ENCODE data around the gene EML4. TPM values are rescaled to one million over a fixed set of nuclear protein-coding genes. Genes with fewer than 3 reads are reported as not detected.

Gene EML4
- total and polyA plus RNA-seq, 2 of the 13 experiments (the other 11 are each of a cell fraction or from before 2014, with no cell fraction given) = 243 to 476 TPM

DNA sequence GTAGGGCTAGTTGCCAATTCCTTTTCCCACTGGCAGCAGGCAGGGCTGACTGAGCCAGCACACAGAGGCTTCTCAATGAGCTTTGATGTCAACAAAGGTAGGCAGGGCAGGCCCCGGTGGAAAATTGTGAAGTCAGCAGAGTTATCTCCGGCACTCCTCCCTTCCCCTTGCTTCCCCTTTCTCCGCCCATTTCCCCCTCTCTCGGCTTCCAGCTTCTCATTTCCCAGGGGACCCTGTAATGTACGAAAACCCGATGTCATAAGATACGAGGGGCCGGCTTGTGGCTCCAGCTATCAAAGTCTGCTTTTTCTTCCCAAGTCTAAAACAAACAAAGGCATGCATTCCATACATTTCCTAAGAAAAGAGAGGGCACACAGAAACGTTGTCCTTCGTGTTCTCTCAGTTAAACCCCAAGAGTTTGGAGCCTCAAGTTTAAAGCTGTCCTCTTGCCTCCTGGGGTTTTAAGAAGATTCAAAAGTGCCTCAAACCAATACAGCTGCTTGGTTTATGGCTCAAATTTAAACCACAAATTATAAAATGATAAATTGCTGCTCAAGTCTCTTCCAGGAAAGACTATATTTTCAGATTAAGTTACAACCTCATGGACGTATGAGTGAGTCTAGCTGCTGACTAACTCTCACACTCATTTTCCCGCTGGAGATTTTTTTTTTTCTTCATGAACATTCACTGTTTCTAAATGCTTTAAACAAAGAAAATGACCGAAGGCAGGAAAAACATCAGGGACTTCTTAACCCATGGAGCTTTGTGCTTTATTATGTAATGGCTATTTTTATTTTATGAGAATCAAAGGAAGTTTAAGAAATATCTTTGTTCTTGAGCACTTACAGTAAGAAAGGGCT, 27.2 kb upstream of the EML4 start (continued):
- peak; percentile 89 for TF ChIP-seq CREM (IDR thresholded peaks at IDR 0.05)
- TF ChIP-seq CREM (CRISPR knock-in tag; IDR thresholded peaks at IDR 0.05) = no peak
- peak; percentile 79 for TF ChIP-seq MAFG (CRISPR knock-in tag; IDR thresholded peaks at IDR 0.05)
- TF ChIP-seq ZHX1 (CRISPR knock-in tag; IDR thresholded peaks at IDR 0.05; ENCODE audit: low read depth) = peak; percentile 87
- TF ChIP-seq, protein P1, sequence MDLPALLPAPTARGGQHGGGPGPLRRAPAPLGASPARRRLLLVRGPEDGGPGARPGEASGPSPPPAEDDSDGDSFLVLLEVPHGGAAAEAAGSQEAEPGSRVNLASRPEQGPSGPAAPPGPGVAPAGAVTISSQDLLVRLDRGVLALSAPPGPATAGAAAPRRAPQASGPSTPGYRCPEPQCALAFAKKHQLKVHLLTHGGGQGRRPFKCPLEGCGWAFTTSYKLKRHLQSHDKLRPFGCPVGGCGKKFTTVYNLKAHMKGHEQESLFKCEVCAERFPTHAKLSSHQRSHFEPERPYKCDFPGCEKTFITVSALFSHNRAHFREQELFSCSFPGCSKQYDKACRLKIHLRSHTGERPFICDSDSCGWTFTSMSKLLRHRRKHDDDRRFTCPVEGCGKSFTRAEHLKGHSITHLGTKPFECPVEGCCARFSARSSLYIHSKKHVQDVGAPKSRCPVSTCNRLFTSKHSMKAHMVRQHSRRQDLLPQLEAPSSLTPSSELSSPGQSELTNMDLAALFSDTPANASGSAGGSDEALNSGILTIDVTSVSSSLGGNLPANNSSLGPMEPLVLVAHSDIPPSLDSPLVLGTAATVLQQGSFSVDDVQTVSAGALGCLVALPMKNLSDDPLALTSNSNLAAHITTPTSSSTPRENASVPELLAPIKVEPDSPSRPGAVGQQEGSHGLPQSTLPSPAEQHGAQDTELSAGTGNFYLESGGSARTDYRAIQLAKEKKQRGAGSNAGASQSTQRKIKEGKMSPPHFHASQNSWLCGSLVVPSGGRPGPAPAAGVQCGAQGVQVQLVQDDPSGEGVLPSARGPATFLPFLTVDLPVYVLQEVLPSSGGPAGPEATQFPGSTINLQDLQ (CRISPR knock-in tag; IDR thresholded peaks at IDR 0.05) = no peak
- TF ChIP-seq BCL6 (CRISPR knock-in tag; IDR thresholded peaks at IDR 0.05) = peak; percentile 41
- peak; percentile 98 for TF ChIP-seq TEAD3 (CRISPR knock-in tag; optimal IDR thresholded peaks at IDR 0.05; ENCODE audit: borderline replicate concordance)
- peak in 1 of 2 experiments; percentile 40; a peak in 2 of 4 replicates for TF ChIP-seq HMGXB4 (CRISPR knock-in tag; IDR thresholded peaks at IDR 0.05; ENCODE audit: borderline replicate concordance in 1 of 2, low read depth in 1 of 2)
- TF ChIP-seq BORCS8-MEF2B (CRISPR knock-in tag; IDR thresholded peaks at IDR 0.05) = peak; percentile 41; the same call in 1 of the 2 replicates
- no peak for TF ChIP-seq ZNF83 (CRISPR knock-in tag; IDR thresholded peaks at IDR 0.05; ENCODE audit: borderline replicate concordance)
- TF ChIP-seq CHD4 (IDR thresholded peaks at IDR 0.05; ENCODE audit: borderline replicate concordance, low read length) = peak; percentile 51; the same call in 1 of the 2 replicates
- TF ChIP-seq MXI1 (IDR thresholded peaks at IDR 0.05; ENCODE audit: borderline replicate concordance, low read depth, low read length) = peak; percentile 35; the same call in 1 of the 3 replicates
- TF ChIP-seq, protein P2, sequence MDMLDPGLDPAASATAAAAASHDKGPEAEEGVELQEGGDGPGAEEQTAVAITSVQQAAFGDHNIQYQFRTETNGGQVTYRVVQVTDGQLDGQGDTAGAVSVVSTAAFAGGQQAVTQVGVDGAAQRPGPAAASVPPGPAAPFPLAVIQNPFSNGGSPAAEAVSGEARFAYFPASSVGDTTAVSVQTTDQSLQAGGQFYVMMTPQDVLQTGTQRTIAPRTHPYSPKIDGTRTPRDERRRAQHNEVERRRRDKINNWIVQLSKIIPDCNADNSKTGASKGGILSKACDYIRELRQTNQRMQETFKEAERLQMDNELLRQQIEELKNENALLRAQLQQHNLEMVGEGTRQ (IDR thresholded peaks at IDR 0.05; ENCODE audit: low read depth, low read length) = no peak
- TF ChIP-seq, protein P2 (CRISPR knock-in tag; IDR thresholded peaks at IDR 0.05; ENCODE audit: borderline replicate concordance) = no peak; the same call in 1 of the 2 replicates
- no peak; the same call in 1 of the 2 replicates for TF ChIP-seq ZNF629 (CRISPR knock-in tag; conservative IDR thresholded peaks at IDR 0.05)
- TF ChIP-seq ZSCAN12 (CRISPR knock-in tag; IDR thresholded peaks at IDR 0.05) = 0 out of 2 replicates have a peak, but pooled peaks have one; percentile 34
- no peak for TF ChIP-seq ZNF883 (CRISPR knock-in tag; IDR thresholded peaks at IDR 0.05; ENCODE audit: not compliant biosample characterization)
- peak; percentile 19 for TF ChIP-seq MIXL1 (CRISPR knock-in tag; IDR thresholded peaks at IDR 0.05)
- TF ChIP-seq ZNF10 (CRISPR knock-in tag; IDR thresholded peaks at IDR 0.05; ENCODE audit: borderline replicate concordance, low read depth) = no peak
- no peak for TF ChIP-seq RAD51 (IDR thresholded peaks at IDR 0.05; ENCODE audit: borderline replicate concordance)

Data from HepG2 (cell line).